Measurements from ENCODE around the gene SYNGAP1.

DNA sequence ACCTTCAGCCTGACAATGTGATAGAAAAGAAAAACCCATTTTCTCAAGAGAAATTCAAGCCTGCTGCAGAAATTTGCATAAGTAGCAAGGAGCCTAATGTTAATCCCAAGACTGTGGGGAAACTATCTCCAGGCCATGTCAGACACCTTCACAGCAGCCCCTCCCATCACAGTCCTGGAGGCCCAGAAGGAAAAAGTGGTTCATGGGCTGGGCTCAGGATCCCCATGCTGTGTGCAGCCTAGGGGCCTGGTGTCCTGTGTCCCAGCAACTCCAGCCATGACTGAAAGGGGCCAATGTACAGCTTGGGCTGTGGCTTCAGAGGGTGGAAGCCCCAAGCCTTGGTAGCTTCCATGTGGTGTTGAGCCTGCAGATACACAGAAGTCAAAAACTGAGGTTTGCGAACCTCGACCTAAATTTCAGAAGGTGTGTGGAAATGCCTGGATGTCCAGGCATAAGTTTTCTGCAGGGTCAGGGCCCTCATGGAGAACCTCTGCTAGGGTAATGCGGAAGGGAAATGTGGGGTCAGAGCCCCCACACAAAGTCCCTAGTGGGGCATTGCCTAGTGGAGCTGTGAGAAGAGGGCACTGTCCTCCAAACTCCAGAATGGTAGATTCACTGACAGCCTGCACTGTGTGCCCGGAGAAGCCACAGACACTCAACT lies 46.3 kb downstream of the SYNGAP1 start:
- TF ChIP-seq RAD21 (IDR thresholded peaks at IDR 0.05 in 1 of 2, conservative IDR thresholded peaks at IDR 0.05 in 1 of 2; ENCODE audit: low read depth in 2 of 2, low read length in 2 of 2): no peak
- TF ChIP-seq, protein P1, sequence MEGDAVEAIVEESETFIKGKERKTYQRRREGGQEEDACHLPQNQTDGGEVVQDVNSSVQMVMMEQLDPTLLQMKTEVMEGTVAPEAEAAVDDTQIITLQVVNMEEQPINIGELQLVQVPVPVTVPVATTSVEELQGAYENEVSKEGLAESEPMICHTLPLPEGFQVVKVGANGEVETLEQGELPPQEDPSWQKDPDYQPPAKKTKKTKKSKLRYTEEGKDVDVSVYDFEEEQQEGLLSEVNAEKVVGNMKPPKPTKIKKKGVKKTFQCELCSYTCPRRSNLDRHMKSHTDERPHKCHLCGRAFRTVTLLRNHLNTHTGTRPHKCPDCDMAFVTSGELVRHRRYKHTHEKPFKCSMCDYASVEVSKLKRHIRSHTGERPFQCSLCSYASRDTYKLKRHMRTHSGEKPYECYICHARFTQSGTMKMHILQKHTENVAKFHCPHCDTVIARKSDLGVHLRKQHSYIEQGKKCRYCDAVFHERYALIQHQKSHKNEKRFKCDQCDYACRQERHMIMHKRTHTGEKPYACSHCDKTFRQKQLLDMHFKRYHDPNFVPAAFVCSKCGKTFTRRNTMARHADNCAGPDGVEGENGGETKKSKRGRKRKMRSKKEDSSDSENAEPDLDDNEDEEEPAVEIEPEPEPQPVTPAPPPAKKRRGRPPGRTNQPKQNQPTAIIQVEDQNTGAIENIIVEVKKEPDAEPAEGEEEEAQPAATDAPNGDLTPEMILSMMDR (IDR thresholded peaks at IDR 0.05; ENCODE audit: control extremely low read depth in 1 of 3, insufficient read depth in 1 of 3, low read depth in 1 of 3, low read length in 3 of 3): no peak
- TF ChIP-seq, protein P2, sequence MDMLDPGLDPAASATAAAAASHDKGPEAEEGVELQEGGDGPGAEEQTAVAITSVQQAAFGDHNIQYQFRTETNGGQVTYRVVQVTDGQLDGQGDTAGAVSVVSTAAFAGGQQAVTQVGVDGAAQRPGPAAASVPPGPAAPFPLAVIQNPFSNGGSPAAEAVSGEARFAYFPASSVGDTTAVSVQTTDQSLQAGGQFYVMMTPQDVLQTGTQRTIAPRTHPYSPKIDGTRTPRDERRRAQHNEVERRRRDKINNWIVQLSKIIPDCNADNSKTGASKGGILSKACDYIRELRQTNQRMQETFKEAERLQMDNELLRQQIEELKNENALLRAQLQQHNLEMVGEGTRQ (IDR thresholded peaks at IDR 0.05; ENCODE audit: low read length): no peak
- TF ChIP-seq PHF8 (conservative IDR thresholded peaks at IDR 0.05; ENCODE audit: low read depth, low read length): no peak
- TF ChIP-seq TBP (IDR thresholded peaks at IDR 0.05; ENCODE audit: low read depth, low read length): no peak
- TF ChIP-seq EP300 (IDR thresholded peaks at IDR 0.05; ENCODE audit: borderline replicate concordance in 1 of 2, low read depth in 2 of 2, low read length in 2 of 2): no peak
